Mammary epithelial cell (primary cell): Measurements from ENCODE around the gene PPP1R3C.

Source experiments
- EZH2 ChIP-seq: IDR thresholded peaks from 2 replicates; pipeline ENCODE4 v1.6.1; 2012; ENCODE audit warnings: low read length, inconsistent platforms, borderline replicate concordance
- TF ChIP-seq, protein P1 (sequence below), 2 donors: IDR thresholded peaks in 1 of 2; conservative IDR thresholded peaks in 1 of 2; 2 replicates each; pipeline ENCODE4 v1.5.1; 2011 to 2012; ENCODE audit warnings: inconsistent platforms in 2 of 2, low read length in 2 of 2, mild to moderate bottlenecking in 2 of 2, control low read depth in 1 of 2, low read depth in 1 of 2; ENCODE audit not compliant: insufficient read depth in 1 of 2; ENCODE audit errors: extremely low read depth in 1 of 2

DNA sequence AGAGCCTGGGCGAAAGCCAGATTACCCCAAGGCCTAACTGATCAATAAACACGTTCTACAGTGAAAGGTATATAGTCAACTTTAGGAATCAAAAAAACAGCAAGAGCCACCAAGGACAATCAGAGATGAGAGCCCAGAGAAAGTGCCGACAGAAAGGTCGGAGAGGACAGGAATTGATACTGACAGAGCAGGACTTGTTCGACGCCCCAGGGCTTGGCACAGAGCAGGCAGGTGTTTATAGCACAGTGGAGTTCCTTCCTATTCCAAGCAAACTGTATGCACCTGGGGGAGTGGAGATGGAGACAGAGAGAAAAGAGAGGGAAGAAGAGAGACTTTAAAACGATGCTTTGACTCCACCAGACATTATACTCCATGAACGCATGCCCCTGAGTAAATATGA lies 39.5 kb downstream of the PPP1R3C start:
- TF ChIP-seq, protein P1, sequence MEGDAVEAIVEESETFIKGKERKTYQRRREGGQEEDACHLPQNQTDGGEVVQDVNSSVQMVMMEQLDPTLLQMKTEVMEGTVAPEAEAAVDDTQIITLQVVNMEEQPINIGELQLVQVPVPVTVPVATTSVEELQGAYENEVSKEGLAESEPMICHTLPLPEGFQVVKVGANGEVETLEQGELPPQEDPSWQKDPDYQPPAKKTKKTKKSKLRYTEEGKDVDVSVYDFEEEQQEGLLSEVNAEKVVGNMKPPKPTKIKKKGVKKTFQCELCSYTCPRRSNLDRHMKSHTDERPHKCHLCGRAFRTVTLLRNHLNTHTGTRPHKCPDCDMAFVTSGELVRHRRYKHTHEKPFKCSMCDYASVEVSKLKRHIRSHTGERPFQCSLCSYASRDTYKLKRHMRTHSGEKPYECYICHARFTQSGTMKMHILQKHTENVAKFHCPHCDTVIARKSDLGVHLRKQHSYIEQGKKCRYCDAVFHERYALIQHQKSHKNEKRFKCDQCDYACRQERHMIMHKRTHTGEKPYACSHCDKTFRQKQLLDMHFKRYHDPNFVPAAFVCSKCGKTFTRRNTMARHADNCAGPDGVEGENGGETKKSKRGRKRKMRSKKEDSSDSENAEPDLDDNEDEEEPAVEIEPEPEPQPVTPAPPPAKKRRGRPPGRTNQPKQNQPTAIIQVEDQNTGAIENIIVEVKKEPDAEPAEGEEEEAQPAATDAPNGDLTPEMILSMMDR (conservative IDR thresholded peaks at IDR 0.05 in 1 of 2, IDR thresholded peaks at IDR 0.05 in 1 of 2; ENCODE audit: extremely low read depth in 1 of 2, insufficient read depth in 1 of 2, low read depth in 1 of 2, low read length in 2 of 2), result no peak
- no peak for TF ChIP-seq EZH2
